ENCODE measurements around the gene HIF1A.
"Not testable (repeated sequence)": the region's sequence is repeated elsewhere in the genome, so short reads cannot be mapped to it uniquely, and the experiment has no call there.

Gene HIF1A

DNA sequence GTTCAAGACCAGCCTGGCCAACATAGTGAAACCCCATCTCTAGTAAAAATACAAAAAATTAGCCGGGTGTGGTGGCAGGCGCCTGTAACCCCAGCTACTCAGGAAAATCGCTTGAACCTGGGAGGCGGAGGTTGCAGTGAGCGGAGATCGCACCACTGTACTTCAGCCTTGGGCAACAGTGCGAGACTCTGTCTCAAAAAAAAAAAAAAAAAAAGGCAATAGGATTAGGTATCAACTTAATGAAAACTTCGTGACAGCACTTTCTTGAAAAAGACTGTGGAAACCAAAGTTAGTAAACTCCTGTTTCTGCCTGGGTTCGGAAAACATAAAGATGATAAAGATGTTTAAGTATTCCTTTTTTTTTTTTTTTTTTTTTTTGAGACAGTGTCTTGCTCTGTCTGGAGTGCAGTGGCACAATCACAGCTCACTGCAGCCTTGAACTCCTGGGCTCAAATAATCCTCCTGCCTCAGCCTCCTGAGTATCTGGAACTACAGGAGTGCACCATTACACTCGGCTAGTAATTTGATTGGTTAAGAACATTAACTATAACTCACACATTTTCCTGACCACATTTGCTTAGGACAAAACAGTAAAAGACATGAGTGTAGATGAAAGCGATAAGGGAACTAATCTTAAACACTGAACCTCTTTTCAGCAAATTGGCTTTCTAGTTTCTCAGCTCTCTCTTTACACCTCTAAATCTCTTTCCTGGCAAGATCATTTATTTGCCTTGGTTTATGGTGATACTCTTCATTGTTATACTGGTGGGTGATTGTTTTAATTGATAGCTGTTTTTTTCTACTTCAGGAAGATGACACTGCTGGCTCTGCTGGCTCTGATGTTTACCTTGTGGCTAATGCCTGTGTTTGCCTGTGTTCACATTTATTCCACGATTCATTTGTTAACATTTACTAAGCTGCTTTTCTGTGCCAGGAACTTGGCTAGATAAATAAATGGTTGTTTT, 15.8 kb downstream of the HIF1A start:
- DNase-seq, result no peak

- DNase-seq, result no peak
These were observed 16.8 kb downstream of the HIF1A start for GRCh38 chr14:61712137-61712536.

GRCh38 chr14:61713724-61714437, 18.6 kb downstream of the HIF1A start:
- no peak for DNase-seq

- DNase-seq, result no peak
These were observed 21.6 kb downstream of the HIF1A start for GRCh38 chr14:61716956-61717355.

DNA sequence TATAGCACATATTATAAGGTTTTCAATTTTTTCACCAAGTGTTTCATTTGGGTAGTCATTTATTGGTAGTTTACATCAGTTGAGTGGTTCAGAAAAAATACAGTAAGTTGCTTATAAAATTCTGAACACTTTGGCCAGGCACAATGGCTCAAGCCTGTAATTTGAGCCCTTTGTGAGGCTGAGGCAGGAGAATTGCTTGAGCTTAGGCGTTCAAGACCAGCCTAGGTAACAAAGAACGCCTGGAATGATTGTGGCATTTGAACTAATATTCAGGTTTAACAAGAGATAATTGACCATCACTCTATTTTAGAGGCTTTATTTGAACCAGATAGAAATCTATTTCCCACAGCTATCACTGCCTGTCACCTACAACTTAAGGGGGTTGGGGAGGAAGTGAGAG, 22.7 kb downstream of the HIF1A start:
- DNase-seq, result no peak

DNA sequence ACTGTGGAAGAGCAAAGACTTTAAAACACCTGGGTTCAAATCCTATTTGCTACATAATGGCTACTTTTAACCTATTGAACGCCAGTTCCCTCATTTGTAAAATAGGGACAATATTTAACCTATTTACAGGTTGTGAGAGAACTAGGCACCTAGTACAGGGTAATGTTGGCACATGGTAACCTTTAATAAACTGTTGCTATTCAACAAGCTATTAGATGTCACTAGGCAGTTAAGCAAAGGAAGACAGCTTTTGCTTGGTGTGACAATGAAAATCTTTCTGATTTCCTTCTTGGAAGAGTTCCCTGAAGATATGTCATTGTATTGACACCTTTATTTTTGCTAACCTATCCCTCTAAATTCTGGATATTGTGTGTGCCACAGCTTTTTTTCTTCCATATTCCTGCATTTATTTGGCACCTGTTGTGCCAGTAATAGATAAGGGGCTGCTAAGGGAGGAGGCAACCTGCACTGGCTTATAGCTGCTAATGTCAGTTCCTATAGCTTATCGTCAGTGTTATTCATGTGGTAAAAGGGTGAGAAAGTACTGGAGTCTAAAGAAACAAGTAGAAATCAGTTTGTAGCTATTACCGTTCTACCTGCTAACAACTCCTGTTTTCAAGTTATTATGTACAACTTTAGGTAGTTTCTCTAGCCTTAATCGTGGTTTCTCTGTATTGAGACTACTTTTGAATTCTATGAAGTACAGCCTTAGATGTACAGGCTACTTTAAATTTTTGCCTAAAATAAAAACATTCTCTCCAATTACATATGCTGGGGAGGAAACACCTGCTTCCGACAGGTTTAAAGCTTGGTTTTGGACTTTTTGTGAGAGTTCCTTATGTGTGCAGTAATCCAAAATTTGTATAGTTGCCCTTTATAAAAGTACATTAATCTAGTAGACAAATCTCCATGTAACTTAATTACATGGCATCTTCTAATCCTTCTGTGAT, 24.3 kb downstream of the HIF1A start:
- no peak for DNase-seq

GRCh38 chr14:61720294-61720661, 25.0 kb downstream of the HIF1A start:
- no peak for DNase-seq

DNA sequence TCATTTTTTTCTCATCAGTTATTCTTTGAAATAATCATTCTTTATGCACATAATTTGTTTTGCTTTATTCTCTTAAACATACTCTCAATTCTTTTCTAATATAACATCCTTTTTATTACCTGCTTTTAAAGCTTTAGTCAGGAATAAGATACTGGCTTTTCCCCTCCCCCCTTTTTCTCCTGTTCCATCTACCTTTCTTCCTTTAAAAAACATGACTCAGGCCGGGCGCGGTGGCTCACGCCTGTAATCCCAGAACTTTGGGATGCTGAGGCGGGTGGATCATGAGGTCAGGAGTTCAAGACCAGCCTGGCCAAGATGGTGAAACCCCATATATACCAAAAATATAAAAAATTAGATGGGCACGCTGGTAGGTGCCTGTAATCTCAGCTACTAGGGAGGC, 25.4 kb downstream of the HIF1A start:
- no peak for DNase-seq

GRCh38 chr14:61724133-61724532, 28.8 kb downstream of the HIF1A start:
- no peak for DNase-seq

- DNase-seq, result no peak
These were observed 31.7 kb downstream of the HIF1A start for GRCh38 chr14:61726778-61727658.

DNA sequence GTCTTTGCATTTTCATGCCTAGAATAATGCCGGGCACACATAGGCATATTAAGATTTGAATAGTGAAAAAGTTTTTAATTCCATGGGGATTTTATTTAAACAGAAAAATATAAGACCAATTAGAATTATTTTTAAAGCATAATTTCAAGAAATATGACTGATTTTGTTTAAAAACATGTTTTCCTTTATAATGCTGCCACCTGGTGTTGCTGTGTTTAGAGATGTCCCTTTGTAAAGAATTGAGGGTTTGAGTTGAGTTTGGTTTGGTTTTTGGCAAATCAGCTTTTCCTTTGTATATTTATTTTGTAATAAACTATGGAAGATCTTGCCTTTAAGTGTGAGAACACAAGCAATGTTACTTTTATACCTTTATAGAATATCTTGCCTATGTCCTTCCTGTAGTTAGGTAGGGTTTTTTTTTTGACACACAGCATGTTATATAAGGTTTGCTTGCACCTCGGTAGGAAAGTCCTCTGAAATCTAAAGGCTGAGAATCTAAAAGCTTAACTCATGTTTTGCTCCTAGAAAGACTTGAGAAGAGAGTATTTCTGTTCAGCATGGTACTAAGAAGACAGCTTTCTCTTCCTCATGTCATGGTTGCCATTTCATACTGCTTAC, 35.6 kb downstream of the HIF1A start:
- no peak for DNase-seq

- DNase-seq, result no peak
These were observed 38.7 kb downstream of the HIF1A start for GRCh38 chr14:61733972-61734371.

DNA sequence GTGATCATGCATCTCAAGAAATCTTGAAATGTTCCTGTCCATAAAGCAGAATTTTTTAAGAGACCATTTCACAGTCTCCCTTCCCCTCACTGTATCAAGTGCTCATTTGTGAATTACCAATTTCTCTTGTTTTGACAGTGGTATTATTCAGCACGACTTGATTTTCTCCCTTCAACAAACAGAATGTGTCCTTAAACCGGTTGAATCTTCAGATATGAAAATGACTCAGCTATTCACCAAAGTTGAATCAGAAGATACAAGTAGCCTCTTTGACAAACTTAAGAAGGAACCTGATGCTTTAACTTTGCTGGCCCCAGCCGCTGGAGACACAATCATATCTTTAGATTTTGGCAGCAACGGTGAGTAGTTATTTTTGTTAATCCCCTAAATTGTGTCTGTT, 41.4 kb downstream of the HIF1A start:
- DNase-seq, result no peak

- DNase-seq, result no peak
These were observed 42.6 kb downstream of the HIF1A start for GRCh38 chr14:61737915-61738314.

DNA sequence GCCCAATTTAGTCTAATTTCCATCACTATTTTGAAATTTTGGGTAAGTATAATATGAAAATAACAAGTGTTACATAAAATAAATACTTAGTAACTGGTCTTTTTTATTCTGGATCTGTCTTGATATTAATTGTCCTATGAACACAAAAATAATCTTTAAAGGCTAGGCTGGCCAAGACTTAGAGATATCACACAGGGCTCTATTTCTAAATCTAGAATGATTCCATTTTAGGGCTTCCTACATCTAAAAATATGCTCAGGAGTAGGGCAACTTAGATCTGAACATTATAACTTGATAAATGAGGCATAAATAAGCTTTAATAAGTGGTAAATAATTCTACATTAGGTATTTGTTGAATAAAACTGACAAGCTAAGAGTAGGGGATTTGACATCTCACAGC, 43.8 kb downstream of the HIF1A start:
- DNase-seq, result no peak

- no peak for DNase-seq
These were observed 47.1 kb downstream of the HIF1A start for GRCh38 chr14:61742371-61742770.

- DNase-seq, result no peak
These were observed 48.9 kb downstream of the HIF1A start for GRCh38 chr14:61744238-61744637.

DNA sequence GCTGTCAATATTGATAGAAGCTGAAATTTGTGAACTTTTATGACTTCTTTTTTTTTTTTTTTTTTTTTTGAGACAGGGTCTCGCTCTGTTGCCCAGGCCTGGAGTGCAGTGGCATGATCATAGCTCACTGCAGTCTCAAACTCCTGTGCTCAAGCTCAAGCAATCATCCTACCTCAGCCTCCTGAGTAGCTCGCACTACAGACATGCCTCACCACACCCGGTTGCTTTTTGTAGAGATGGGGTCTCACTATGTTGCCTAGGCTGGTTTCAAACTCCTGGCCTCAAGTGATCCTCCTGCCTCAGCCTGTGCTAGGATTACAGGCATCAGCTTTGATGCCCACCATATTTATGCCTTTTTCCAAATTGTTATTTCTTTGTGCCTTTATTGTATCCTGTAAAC, 51.0 kb downstream of the HIF1A start:
- not testable (repeated sequence) for DNase-seq

DNA sequence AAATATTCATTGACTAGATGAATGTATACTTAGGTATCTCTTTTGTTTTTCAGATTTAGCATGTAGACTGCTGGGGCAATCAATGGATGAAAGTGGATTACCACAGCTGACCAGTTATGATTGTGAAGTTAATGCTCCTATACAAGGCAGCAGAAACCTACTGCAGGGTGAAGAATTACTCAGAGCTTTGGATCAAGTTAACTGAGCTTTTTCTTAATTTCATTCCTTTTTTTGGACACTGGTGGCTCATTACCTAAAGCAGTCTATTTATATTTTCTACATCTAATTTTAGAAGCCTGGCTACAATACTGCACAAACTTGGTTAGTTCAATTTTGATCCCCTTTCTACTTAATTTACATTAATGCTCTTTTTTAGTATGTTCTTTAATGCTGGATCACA, 51.6 kb downstream of the HIF1A start:
- no peak for DNase-seq

- DNase-seq, result no peak
These were observed 52.0 kb downstream of the HIF1A start for GRCh38 chr14:61747342-61747741.

DNA sequence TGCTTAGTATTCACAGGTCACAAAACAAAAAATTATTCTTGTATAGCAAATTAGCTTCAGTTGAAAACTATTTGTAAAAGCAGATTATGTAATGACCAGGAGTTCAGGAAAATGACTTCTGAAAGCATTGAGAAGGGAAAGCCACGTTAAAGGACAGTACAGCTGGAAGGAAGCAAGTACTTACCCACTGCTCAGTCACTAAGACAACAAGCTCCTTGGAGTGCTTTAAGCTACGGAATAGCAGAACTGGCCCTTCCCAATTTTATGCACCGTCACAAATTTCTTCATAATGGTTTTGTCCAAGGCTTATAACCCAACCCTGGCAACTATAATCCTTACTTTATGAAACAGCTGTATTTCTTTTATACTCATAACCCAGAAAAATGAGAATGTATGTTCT, 54.0 kb downstream of the HIF1A start:
- DNase-seq, result no peak

DNA sequence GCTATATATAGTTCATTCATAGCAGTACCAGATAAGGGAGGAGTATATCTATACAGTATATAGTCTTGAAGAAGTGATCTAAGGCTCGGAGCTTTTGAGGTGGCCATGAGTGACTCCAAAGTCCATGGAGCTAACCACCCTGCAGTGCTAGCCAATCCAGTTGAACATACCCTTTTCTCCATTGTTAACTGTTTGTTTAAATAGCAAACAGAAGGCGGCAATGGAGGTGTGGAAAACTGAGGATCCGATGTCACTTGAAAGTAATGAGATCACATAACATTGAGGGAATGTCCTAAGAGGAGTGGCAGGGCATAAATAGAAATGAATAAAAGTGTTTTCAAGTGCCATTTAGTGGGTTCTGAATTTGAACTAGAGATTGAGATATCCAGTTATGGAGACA, 54.6 kb downstream of the HIF1A start:
- no peak for DNase-seq

Data from cortex of kidney (tissue), 1 donor.